HG03175 (cell line): ENCODE results near the gene RASSF3.
"Not testable (repeated sequence)": the region's sequence is repeated elsewhere in the genome, so short reads cannot be mapped to it uniquely, and the experiment has no call there.

Experiments
- ATAC-seq: cut with Tn5 transposase; IDR thresholded peaks from one replicate; pipeline ENCODE4 v1.9.1; 2021; ENCODE audit warnings: mild to moderate bottlenecking, moderate library complexity; ENCODE audit not compliant: unreplicated experiment

RASSF3 gene

GRCh38 chr12:64688219-64688618, 77.9 kb downstream of the RASSF3 start:
- ATAC-seq, result no peak

- ATAC-seq, result no peak
Measured at GRCh38 chr12:64688715-64689114, 78.4 kb downstream of the RASSF3 start.

- not testable (repeated sequence) for ATAC-seq
Measured at GRCh38 chr12:64690236-64690635, 79.9 kb downstream of the RASSF3 start.

GRCh38 chr12:64691227-64691794, 81.0 kb downstream of the RASSF3 start:
- no peak for ATAC-seq

- ATAC-seq, result no peak
Measured at GRCh38 chr12:64691795-64692583, 81.7 kb downstream of the RASSF3 start.

GRCh38 chr12:64694130-64695040, 84.1 kb downstream of the RASSF3 start:
- ATAC-seq, result no peak

GRCh38 chr12:64695550-64695949, 85.3 kb downstream of the RASSF3 start:
- ATAC-seq, result no peak

- ATAC-seq, result no peak
Measured at GRCh38 chr12:64696080-64696741, 85.9 kb downstream of the RASSF3 start.

GRCh38 chr12:64699504-64700115, 89.3 kb downstream of the RASSF3 start:
- no peak for ATAC-seq

- ATAC-seq, result no peak
Measured at GRCh38 chr12:64700532-64700931, 90.2 kb downstream of the RASSF3 start.

GRCh38 chr12:64701283-64701682, 91.0 kb downstream of the RASSF3 start:
- ATAC-seq, result no peak

- no peak for ATAC-seq
Measured at GRCh38 chr12:64706306-64706705, 96.0 kb downstream of the RASSF3 start.

GRCh38 chr12:64706857-64707256, 96.6 kb downstream of the RASSF3 start:
- no peak for ATAC-seq

GRCh38 chr12:64707362-64707761, 97.1 kb downstream of the RASSF3 start:
- ATAC-seq, result no peak

- ATAC-seq, result no peak
Measured at GRCh38 chr12:64707926-64708325, 97.6 kb downstream of the RASSF3 start.

- ATAC-seq, result no peak
Measured at GRCh38 chr12:64709429-64709828, 99.1 kb downstream of the RASSF3 start.

GRCh38 chr12:64713376-64713775, 103.1 kb downstream of the RASSF3 start:
- ATAC-seq, result no peak

- ATAC-seq, result peak; percentile 63
Measured at GRCh38 chr12:64714551-64714968, 104.3 kb downstream of the RASSF3 start.

GRCh38 chr12:64716371-64716770, 106.1 kb downstream of the RASSF3 start:
- no peak for ATAC-seq

- no peak for ATAC-seq
Measured at GRCh38 chr12:64716839-64717455, 106.7 kb downstream of the RASSF3 start.
